Measurements from ENCODE around the gene TMEM179.

TMEM179 gene

DNA sequence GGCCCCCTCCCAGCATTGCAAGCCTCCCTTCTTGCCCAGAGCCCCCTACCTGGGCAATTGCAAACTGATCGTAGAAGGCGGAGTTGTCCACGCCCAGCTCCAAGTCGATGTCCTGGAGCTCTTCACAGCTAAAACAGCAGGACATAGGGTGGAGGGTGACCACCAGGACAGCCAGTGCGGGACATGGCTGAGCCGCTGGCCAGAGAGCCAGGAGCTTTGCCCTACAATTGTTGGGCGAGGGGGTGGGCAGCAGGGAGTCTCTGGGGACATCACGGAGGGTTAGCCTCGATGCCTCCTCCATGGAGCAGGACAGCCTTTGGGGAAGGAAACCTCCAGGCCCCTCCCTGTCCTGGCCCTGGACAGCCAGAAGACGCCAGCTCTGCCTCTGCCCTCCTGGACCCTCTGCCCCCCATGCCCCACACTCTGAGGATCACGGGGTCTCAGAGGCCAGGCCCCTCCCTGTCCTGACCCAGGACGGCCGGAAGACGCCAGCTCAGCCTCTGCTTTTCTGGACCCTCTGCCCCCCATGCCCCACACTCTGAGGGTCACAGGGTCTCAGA is 9.4 kb downstream of the TMEM179 start:
- H4K20me1 ChIP-seq (ENCODE audit: insufficient read depth, low read length), result no peaks in the 10 kb centered on the region
- H3K36me3 ChIP-seq (replicated peaks; ENCODE audit: low read depth, low read length), result no peaks in the 10 kb centered on the region
- H3K27ac ChIP-seq (ENCODE audit: low read length), result no peak overlapping the region
- no peaks in the 10 kb centered on the region for H3K79me2 ChIP-seq (ENCODE audit: low read length)
- no peak overlapping the region for H2AFZ ChIP-seq (ENCODE audit: low read depth, low read length)
- H3K4me2 ChIP-seq (ENCODE audit: low read length), result no peak overlapping the region
- H3K9ac ChIP-seq (ENCODE audit: low read length), result no peak overlapping the region
- H3K4me3 ChIP-seq (ENCODE audit: low read length), result no peak overlapping the region
- TF ChIP-seq, protein P1, sequence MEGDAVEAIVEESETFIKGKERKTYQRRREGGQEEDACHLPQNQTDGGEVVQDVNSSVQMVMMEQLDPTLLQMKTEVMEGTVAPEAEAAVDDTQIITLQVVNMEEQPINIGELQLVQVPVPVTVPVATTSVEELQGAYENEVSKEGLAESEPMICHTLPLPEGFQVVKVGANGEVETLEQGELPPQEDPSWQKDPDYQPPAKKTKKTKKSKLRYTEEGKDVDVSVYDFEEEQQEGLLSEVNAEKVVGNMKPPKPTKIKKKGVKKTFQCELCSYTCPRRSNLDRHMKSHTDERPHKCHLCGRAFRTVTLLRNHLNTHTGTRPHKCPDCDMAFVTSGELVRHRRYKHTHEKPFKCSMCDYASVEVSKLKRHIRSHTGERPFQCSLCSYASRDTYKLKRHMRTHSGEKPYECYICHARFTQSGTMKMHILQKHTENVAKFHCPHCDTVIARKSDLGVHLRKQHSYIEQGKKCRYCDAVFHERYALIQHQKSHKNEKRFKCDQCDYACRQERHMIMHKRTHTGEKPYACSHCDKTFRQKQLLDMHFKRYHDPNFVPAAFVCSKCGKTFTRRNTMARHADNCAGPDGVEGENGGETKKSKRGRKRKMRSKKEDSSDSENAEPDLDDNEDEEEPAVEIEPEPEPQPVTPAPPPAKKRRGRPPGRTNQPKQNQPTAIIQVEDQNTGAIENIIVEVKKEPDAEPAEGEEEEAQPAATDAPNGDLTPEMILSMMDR (IDR thresholded peaks at IDR 0.05; ENCODE audit: low read depth, low read length), result no peak
- no peak for TF ChIP-seq EZH2phosphoT487 (IDR thresholded peaks at IDR 0.05; ENCODE audit: low read depth)
- H3K27me3 ChIP-seq (ENCODE audit: low read depth, low read length), result peaks cover 7% of the 10 kb centered on the region; the same call in 1 of the 2 replicates
- H3K4me1 ChIP-seq (ENCODE audit: low read length), result no peaks in the 10 kb centered on the region
- H3K9me3 ChIP-seq (ENCODE audit: insufficient read depth, low read length), result no peaks in the 10 kb centered on the region

DNA sequence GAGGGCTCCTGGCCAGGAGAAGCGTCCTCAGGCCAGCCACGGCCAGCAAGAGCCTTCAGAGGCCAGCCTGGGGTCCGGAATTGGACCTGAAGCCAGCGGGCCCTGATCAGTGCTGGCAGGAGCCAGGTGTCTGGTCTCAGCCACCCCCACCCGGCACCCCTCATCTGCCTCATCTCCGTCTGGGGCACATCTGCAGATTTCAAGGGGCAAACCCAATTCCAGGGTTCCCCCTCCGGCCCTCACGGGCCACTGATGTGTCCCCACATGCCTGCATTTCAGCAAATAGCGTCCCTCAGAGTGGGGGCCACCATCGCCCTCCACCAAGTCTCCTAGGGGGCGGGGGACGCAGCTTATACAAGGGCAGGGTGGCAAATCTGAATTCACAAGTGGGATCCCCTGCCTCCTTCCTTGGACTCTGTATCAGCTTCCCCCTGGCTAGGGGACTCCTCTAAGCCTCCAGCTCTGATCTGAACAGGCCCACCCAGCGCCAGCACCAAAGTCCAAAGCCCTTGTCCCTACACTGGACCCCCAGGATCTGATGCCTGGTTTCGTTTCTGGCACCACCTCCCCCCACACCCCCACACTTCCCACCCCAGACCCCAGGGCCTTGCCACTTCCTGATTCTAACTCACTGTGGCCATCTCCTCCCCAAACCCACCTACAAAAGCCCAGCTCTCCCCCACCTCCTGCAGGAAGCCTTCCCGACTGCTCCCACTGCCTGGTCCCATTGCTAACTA is 10.1 kb downstream of the TMEM179 start:
- no peaks in the 10 kb centered on the region for H4K20me1 ChIP-seq (ENCODE audit: insufficient read depth, low read length)
- H3K9me3 ChIP-seq (ENCODE audit: insufficient read depth, low read length), result no peaks in the 10 kb centered on the region
- no peak overlapping the region for H3K4me3 ChIP-seq (ENCODE audit: low read length)
- H3K36me3 ChIP-seq (replicated peaks; ENCODE audit: low read depth, low read length), result no peaks in the 10 kb centered on the region
- H3K4me1 ChIP-seq (ENCODE audit: low read length), result no peaks in the 10 kb centered on the region
- no peak overlapping the region for H3K4me2 ChIP-seq (ENCODE audit: low read length)
- H3K27ac ChIP-seq (ENCODE audit: low read length), result no peak overlapping the region
- no peak overlapping the region for H2AFZ ChIP-seq (ENCODE audit: low read depth, low read length)
- H3K79me2 ChIP-seq (ENCODE audit: low read length), result no peaks in the 10 kb centered on the region
- no peak overlapping the region for H3K9ac ChIP-seq (ENCODE audit: low read length)
- peaks cover 7% of the 10 kb centered on the region; the same call in 1 of the 2 replicates for H3K27me3 ChIP-seq (ENCODE audit: low read depth, low read length)
- TF ChIP-seq, protein P1 (IDR thresholded peaks at IDR 0.05; ENCODE audit: low read depth, low read length), result no peak

DNA sequence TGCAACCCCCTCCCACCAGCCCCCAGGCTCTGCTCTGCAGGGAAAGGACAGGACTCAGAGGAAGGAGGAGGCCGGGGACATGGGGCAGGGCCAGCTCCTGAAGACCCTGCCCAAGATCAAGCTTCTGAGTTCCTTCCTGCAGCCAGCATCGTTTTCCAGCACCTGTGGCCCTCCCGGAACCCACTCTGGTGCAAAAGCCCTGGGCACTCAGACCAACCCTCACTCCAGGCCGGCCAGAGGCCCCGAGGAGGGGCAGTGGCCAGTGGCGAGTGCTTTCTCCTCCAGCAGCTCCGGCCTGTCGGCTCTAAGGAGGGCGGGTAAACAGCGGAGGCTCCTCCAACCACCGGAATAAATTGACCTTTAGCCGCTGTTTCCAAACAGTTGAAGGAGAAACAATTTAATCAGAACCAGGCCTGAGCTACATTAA is 10.8 kb downstream of the TMEM179 start:
- Histone ChIP-seq H3K36me3 (replicated peaks; ENCODE audit: low read depth, low read length) (no peaks in the 10 kb centered on the region), H4K20me1 (ENCODE audit: insufficient read depth, low read length) (no peaks in the 10 kb centered on the region), H3K9ac (ENCODE audit: low read length) (no peak overlapping the region), H3K79me2 (ENCODE audit: low read length) (no peaks in the 10 kb centered on the region), H2AFZ (ENCODE audit: low read depth, low read length) (no peak overlapping the region), H3K27me3 (ENCODE audit: low read depth, low read length) (peaks cover 7% of the 10 kb centered on the region; the same call in 1 of the 2 replicates), H3K4me1 (ENCODE audit: low read length) (no peaks in the 10 kb centered on the region), H3K4me3 (ENCODE audit: low read length) (no peak overlapping the region), H3K9me3 (ENCODE audit: insufficient read depth, low read length) (no peaks in the 10 kb centered on the region), H3K27ac (ENCODE audit: low read length) (no peak overlapping the region), H3K4me2 (ENCODE audit: low read length) (no peak overlapping the region)
- no peak for TF ChIP-seq EZH2phosphoT487 (IDR thresholded peaks at IDR 0.05; ENCODE audit: low read depth)
- TF ChIP-seq, protein P1 (IDR thresholded peaks at IDR 0.05; ENCODE audit: low read depth, low read length), result no peak

DNA sequence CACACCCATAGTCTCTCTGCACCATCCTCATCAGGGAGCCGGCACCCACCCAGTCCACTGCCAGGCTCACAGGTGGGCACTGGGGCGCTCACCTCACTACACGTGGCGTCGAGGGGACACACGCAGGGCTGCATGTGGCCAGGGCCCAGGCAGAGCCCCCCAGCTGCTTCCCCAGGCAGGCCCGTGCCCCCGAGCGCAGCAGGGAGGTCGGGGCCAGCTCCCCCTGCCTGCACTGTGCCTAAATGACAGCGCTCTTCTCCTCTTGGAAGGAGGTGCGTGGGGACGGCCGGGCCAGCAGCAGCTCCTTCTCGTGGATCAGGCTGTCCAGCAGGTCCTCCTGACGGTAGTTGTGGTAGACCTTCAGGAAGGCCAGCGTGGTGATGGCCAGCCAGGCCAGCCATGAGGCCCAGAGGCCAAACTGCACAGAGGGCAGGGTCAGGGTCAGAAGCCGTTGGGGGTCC is 11.3 kb downstream of the TMEM179 start:
- no peaks in the 10 kb centered on the region for H3K4me1 ChIP-seq (ENCODE audit: low read length)
- H2AFZ ChIP-seq (ENCODE audit: low read depth, low read length), result no peak overlapping the region
- H3K36me3 ChIP-seq (replicated peaks; ENCODE audit: low read depth, low read length), result no peaks in the 10 kb centered on the region
- H3K79me2 ChIP-seq (ENCODE audit: low read length), result no peaks in the 10 kb centered on the region
- peaks cover 7% of the 10 kb centered on the region; the same call in 1 of the 2 replicates for H3K27me3 ChIP-seq (ENCODE audit: low read depth, low read length)
- no peaks in the 10 kb centered on the region for H3K9me3 ChIP-seq (ENCODE audit: insufficient read depth, low read length)
- H3K27ac ChIP-seq (ENCODE audit: low read length), result no peak overlapping the region
- H3K4me3 ChIP-seq (ENCODE audit: low read length), result no peak overlapping the region
- H3K4me2 ChIP-seq (ENCODE audit: low read length), result no peak overlapping the region
- no peaks in the 10 kb centered on the region for H4K20me1 ChIP-seq (ENCODE audit: insufficient read depth, low read length)
- TF ChIP-seq, protein P1 (IDR thresholded peaks at IDR 0.05; ENCODE audit: low read depth, low read length), result no peak
- H3K9ac ChIP-seq (ENCODE audit: low read length), result no peak overlapping the region
